ENCODE measurements around the gene PPP6R2.

PPP6R2 gene

GRCh38 chr22:50488886-50489285, 145.8 kb downstream of the PPP6R2 start:
- ATAC-seq (ENCODE audit: low read depth): no peak
- Histone ChIP-seq H3K4me3 (ENCODE audit: severe bottlenecking) (no peak overlapping the region), H3K27me3 (ENCODE audit: insufficient read depth, poor library complexity, severe bottlenecking) (no peaks in the 10 kb centered on the region), H3K36me3 (ENCODE audit: low read depth) (no peaks in the 10 kb centered on the region), H3K27ac (ENCODE audit: poor library complexity, severe bottlenecking) (no peak overlapping the region), H3K9me3 (ENCODE audit: severe bottlenecking) (no peaks in the 10 kb centered on the region), H3K4me1 (ENCODE audit: insufficient read depth, poor library complexity, severe bottlenecking) (peaks cover 3% of the 10 kb centered on the region)
- DNase-seq (ENCODE audit: low spot score): no peak
- TF ChIP-seq, protein P1, sequence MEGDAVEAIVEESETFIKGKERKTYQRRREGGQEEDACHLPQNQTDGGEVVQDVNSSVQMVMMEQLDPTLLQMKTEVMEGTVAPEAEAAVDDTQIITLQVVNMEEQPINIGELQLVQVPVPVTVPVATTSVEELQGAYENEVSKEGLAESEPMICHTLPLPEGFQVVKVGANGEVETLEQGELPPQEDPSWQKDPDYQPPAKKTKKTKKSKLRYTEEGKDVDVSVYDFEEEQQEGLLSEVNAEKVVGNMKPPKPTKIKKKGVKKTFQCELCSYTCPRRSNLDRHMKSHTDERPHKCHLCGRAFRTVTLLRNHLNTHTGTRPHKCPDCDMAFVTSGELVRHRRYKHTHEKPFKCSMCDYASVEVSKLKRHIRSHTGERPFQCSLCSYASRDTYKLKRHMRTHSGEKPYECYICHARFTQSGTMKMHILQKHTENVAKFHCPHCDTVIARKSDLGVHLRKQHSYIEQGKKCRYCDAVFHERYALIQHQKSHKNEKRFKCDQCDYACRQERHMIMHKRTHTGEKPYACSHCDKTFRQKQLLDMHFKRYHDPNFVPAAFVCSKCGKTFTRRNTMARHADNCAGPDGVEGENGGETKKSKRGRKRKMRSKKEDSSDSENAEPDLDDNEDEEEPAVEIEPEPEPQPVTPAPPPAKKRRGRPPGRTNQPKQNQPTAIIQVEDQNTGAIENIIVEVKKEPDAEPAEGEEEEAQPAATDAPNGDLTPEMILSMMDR (IDR thresholded peaks at IDR 0.05; ENCODE audit: poor library complexity, severe bottlenecking): no peak

DNA sequence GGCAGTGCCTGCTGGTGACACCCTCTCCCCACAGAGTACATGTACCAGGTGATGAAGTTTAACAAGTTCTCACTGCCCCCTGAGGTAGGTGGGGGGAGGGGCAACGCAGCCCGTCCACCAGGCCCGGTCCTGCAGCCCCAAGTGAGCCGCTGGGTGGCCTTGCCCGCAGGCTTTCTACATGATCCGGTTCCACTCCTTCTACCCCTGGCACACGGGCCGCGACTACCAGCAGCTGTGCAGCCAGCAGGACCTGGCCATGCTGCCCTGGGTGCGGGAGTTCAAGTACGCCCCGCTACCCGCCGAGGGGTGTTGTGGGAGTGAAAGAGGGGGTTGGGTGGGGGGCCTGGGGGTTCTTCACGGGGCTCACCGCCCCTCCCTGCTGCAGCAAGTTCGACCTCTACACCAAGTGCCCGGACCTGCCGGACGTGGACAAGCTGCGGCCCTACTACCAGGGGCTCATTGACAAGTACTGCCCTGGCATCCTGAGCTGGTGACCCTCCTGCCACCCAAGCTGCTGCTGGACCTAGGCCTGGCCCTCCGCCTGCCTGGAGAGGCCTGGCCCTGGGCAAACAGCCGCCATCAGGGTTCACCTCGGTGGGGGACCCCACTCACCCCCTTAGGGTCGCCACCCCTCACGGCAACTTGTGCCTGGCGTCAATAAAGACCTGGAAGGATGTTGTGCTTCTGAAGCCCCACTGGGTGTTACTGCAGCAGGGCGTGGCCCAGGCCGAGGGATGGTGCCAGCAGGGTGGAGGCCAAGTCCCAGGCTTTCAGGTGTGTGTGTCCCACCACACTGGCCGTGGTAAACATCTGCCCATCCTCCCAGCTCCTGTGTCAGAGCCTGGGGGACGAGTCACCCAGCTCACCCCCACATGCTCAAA, 146.5 kb downstream of the PPP6R2 start:
- peak; percentile 56 for DNase-seq (ENCODE audit: low spot score)
- Histone ChIP-seq H3K9me3 (ENCODE audit: severe bottlenecking) (no peaks in the 10 kb centered on the region), H3K27me3 (ENCODE audit: insufficient read depth, poor library complexity, severe bottlenecking) (no peaks in the 10 kb centered on the region), H3K4me1 (ENCODE audit: insufficient read depth, poor library complexity, severe bottlenecking) (peaks cover 3% of the 10 kb centered on the region), H3K4me3 (ENCODE audit: severe bottlenecking) (no peak overlapping the region), H3K36me3 (ENCODE audit: low read depth) (no peaks in the 10 kb centered on the region), H3K27ac (ENCODE audit: poor library complexity, severe bottlenecking) (no peak overlapping the region)
- no peak for ATAC-seq (ENCODE audit: low read depth)
- TF ChIP-seq, protein P1 (IDR thresholded peaks at IDR 0.05; ENCODE audit: poor library complexity, severe bottlenecking): no peak

DNA sequence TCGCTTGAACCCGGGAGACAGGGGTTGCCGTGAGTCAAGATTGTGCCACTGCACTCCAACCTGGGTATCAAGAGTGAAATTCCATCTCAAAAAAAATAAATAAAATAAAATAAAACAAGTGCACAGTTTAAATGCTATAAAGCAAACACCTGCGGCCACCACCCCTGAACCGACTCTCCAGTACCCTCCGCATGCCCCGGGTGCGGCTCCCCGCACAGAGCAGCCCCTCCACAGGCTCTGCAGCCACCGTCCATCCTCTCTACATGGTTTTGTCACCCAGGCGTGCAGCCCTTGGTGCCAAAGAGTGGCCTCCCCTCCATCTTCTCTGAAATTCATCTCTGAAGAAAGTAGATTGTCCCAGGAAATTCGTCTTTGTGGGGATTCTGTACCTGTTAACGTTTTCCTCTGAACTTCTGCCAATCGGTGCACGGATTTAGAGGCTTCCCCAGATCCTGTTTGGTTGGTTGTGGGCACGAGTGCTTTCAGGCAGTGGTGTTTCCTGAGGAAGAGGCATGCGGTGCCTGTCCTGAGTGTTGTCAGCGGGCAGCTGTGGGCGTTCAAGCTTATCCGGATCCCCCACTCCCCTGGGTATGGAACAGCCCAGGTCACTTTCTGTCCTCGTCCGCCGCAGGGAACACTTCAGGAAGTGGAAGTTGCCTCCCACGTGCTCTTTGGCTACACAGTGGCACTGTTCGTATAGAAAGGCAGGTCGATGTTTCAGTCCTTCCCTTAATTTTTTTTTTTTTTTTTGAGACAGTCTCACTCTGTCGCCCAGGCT, 147.6 kb downstream of the PPP6R2 start:
- peaks cover 3% of the 10 kb centered on the region for H3K4me1 ChIP-seq (ENCODE audit: insufficient read depth, poor library complexity, severe bottlenecking)
- H3K9me3 ChIP-seq (ENCODE audit: severe bottlenecking): no peaks in the 10 kb centered on the region
- H3K27ac ChIP-seq (ENCODE audit: poor library complexity, severe bottlenecking): no peak overlapping the region
- ATAC-seq (ENCODE audit: low read depth) (no peak), DNase-seq (ENCODE audit: low spot score) (no peak)
- H3K4me3 ChIP-seq (ENCODE audit: severe bottlenecking): no peak overlapping the region
- no peaks in the 10 kb centered on the region for H3K27me3 ChIP-seq (ENCODE audit: insufficient read depth, poor library complexity, severe bottlenecking)
- TF ChIP-seq, protein P1 (IDR thresholded peaks at IDR 0.05; ENCODE audit: poor library complexity, severe bottlenecking): no peak
- no peaks in the 10 kb centered on the region for H3K36me3 ChIP-seq (ENCODE audit: low read depth)

Data from RWPE2 (cell line).